ENCODE data around the gene ARHGEF28.

The ARHGEF28 gene

DNA sequence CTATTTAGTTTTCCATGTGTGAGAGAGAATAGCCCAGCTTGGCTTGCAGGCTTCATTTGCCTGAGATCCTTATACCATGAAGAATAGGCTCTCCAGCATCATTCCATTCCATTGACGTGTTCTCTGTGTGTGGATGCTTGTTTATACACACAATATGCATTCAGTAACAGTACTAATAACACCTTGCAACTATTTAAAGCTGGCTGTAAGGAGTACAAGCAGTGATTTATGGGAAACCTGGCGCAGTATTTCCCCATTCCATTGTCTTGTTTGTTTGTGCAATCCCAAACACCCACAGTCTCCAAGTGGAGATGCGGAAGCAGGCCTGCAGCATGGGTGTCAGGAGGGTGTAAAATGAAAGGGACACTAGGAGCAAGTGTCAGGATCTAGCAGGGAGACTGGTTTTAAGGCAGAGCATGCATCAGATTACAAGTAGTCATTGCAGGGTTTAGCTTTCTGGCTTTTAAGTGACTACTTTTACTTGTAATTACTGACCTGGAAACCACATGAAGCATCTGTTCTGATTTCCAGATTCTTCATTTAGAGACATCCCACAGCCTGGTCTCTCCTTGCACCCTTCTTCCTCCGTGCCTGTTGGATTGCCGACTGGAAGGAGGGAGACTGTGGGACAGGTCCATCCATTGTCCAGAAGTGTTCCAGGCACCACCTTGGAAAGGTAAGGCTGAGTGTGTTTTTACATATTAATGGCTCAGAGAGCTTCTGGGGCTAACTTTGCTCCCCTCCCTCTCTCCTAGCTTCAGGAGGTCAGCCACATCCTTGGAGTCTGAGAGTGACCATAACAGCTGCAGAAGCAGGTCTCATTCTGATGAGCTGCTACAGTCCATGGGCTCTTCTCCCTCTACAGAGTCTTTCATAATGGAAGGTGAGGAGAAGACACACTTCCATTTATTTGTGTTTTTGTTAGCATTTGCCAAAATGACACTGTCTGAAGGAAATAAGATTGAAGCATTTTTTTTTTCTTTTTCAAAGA lies 241.6 kb downstream of the ARHGEF28 start:
- no peak for DNase-seq

DNA sequence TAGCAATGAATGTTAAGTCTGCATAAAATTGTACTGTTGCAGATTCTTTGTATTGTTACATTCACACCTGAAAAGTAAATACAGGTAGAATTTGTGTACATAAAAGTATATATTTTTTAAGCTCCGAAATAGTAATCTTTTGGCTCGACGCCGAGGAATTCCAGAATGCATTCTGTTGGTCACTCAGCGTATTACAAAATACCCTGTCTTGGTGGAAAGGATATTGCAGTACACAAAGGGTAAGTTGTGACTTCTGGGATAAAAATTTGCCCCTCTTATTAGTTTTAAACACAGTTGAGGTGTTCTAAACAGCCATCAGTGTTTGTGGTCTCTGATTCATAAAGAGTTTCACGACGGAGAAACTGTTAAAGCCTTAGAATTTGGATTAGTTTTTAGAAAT lies 257.6 kb downstream of the ARHGEF28 start:
- no peak for DNase-seq

DNA sequence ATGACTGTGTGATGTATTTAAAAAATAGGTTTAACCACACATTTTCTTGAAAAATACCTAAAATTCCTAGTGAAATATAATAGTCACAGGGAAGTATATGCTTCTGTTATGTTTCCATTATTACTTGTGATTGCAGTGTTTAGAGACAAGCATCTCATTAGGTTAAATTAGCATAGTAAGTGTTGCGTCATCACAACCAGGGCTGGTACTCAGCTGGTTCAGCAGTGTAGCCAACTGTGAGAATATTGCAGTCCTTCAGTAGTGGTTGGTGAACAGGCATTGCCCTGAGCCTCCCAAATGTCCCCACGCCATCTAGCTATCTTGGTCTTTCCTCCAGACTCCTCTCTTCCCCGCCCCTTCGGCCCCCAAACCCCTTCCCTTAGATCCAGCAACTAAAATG lies 261.7 kb downstream of the ARHGEF28 start:
- DNase-seq: no peak

DNA sequence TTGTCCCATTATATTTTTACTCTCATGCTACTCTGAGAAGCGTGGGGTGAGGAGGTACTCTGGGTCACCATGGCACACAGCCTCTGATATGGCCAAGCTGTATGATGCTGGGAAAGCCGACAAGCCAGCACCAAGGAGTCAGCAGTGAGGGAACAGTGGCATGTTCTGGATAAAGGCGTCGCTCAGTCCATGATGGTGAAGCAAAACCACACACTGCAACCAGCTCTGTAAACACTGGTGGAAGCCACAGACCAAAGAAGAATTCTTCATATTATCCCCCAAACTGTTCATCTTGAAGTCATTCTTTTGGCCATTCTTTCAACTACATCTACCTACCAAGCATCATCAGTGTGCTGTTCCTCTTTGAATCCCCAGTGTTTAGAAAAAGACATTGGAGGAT lies 264.6 kb downstream of the ARHGEF28 start:
- no peak for DNase-seq

DNA sequence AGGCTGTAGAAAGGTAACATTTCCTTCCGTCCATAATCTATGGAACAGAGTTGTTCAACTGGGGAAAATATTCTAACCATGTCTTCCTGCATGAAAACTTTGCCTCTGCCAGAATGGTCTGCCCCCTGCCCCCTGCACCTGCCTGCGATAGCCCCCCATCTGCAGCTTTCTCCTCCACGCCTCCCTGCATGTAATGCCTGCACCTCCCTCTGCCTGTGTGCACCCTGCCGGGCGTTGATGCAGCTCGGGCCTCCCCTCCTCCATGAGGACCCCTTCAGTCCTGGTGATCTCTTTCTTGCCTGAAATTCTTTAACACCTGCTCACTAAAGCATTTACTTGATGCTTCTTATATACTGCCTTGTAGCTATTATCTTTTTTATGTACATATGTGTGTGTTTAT lies 266.2 kb downstream of the ARHGEF28 start:
- DNase-seq: no peak

DNA sequence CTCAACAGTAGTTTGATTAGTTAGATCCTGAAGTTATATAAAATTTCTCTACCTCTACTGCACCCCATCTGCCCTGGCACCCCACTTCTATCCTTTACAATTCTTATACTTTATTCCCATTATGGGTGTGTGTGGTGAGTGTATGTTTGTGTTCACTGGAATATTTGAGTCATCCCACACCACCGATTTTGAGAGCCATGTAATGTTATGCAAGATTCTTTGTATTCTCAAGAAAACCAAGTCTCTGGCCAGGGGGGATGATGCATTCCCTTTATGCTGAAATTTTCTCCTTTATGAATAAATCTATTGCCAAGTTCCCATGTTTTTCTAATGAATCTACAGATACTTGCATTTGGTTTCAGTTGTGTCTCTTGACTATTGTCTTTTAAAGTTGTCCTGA lies 266.8 kb downstream of the ARHGEF28 start:
- no peak for DNase-seq

DNA sequence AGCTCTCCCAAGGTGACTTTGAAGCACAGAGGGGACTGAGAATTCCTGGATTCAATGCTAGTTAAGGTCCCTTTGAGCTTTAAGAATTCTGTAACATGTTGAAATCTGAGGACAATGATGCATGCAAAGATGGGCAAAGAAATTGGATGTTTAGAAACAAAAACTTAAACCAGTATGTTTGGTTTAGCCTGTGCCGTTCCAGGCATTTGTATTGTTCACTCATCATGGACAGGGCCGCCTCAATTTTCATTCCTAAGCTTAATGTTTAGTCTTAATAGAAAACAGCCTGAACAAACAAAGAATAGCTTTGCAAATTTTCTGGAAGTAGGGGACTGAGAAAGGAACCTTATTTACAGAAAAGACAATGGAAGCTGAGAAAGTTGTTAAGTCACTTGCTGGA lies 267.8 kb downstream of the ARHGEF28 start:
- no peak for DNase-seq

DNA sequence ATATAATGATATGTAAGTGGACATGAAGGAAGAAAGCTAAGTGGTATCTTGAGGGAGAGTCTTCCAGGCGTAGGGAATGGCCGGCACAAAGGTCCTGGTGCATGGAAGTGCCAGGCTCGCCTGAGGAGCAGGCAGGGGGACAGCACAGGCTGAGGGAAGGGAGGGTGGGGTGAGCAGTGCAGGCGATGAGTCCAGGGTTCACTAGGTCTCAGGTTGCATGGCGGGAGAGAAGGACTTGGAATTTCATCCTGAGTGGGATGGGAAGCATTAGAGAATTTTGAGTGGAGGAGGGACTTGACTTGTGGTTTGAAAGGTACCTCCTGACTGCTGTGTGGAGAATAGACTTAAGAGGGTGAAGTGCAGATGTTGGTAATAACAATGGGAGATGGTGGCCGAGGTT lies 268.9 kb downstream of the ARHGEF28 start:
- no peak for DNase-seq

DNA sequence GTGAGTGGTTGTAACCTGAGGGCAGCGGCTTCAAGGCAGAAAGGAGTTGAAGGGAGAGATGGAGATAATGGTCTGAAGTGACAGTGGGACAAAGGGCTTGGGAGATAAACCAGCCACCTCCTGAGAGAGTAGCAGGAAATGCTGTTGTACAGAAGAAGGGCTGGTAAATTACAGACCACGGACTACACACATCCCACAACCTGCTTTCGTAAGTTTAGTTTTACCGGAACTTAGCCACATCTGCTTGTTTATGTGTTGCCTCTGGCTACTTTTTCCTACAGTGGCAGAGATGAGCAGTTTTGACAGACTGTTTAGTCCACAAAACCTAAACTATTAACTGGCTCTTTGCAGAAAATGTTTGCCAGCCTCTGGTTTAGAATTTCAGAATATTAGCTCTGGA lies 269.5 kb downstream of the ARHGEF28 start:
- no peak for DNase-seq

DNA sequence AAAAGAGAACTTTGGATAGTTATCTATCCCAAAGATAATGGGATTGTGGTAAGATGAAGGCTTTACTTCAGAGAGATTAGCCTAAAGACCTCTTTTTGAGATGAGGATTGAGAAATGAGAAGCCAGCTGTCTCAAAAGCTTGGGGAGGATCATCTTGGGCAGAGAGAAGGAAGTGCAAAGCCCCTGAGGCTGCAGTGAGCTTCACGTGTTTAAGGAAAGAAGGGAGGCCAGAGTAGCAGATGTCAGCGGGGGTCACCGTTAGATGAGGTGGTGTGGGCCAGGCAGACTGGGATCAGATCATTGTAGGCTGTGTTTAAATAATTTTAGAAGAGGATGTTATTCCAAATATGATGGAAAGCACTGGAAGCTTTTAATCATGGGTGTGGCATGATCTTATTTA lies 270.1 kb downstream of the ARHGEF28 start:
- DNase-seq: no peak

DNA sequence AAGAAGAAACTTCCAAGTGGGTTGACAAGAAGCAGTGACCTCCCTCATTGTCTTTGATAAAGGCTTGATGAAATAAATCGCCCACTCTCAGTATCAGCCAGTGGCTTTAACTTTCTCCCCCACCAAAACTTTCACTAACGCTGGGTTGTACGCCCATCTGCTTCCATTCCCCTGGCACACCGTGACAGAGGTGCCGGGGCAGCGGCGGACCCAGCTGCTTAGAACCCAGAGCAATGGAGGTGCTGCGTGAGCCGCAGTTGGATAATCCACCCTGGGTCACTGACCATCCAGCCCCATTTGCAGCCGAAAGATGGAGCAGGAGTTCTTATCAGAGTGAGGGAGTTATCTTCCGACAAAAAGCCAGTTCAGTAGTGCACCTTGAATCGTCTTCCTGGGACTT lies 270.7 kb downstream of the ARHGEF28 start:
- no peak for DNase-seq

DNA sequence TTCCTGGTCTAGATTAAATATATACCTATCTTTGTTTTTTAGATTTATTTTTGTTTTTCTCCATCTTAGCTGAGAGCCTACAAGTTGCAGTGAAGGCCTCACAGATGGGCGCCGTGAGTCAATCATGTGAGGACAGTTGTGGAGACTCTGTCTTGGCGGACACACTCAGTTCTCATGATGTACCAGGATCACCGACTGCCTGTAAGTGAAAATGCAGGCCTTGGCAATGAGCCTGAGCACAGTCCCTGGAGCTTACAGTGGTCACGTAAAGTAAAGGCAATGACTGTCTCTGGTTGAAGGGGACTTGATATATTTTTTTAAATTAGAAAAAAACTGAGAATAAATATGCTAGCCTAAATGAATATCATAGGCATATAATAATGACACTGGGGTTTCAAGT lies 271.9 kb downstream of the ARHGEF28 start:
- no peak for DNase-seq

DNA sequence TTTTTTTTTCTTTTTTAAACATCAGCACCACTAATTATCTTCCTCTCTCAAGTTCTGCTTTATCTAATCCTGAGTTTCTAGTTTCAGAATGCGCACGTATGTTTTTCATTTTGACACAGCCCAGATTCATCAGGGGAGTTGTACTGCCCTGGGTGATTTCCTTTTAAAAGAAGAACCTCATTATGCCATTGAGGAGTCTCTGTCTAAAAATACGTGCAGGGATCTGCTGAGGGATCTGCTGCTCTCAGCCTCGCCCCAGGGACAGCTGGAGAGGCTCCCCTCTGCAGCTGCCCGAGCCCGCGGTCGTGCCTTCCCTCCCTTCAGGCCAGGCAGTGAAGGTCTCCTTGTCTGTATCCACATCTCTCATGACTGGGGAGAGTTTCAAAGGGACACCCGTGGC lies 273.1 kb downstream of the ARHGEF28 start:
- no peak for DNase-seq

DNA sequence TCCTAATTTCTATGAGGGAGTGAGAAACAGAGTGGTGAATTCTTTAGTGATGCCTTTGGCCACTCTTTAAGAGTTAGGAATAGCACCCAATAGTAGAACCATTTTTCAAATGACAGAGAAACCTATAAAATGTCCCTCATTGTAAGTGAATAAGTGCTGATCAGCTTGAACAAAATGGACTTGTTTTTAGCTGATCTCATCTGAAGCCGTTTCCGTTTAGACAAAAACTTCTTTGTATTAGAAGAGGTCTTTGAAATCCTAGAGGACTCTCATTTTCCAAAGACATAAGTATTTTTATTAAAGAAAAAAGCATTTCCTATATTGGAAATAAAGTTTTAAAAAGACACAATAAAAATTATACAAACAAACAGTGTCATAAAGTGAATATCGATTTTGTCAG lies 273.9 kb downstream of the ARHGEF28 start:
- no peak for DNase-seq

DNA sequence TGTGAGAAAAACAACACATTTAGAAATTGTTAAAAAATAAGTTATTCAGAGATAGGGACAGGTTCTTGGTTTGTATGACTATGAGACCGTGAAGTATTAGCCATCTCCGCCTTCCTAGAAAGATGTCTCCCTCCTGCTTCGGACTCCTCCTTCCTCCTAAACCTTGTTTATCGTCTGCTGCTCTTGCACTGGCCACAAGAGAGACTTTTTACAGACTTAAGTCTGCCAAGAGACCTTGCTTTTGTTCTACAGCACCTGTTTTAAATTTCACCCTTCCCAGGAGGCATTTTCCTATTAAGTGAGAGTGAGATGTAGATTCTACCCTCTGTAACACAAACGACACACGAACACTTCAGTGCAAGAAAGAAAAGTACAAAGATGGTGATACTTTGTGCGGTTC lies 274.6 kb downstream of the ARHGEF28 start:
- DNase-seq: no peak

DNA sequence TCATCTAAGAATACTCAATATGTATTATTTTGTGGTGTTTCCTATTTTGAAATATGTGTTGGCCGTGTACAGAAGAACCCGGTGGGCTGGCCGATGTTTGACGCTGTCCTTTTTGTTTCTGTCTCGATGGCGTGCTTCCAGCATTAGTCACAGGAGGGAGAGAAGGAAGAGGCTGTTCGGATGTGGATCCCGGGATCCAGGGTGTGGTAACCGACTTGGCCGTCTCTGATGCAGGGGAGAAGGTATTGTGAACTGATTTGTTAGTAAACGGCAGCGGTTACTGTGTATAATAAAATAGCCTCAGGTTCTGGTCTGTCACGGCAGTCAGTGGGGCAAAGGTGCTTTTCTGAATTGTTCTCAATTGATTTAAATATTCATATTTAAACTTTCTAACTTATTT lies 275.0 kb downstream of the ARHGEF28 start:
- no peak for DNase-seq

DNA sequence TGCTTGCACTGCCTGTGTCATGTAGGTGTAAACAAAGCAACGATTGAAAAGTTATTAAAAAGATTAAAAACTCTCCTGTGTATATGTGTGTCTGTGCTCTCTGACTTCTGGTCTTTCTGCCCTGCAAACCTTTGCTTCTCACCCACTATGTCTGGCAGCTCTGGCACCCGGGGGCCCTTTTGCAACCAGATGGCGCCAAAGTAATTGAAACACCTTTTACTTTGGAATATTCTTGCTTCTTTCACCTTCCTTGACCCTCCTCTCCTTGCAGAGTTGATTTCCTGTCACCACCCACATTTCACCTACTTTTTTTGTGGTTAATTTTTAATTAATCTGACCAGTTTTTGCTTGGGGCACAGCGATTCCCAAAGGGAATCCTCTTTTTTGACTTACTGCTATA lies 275.5 kb downstream of the ARHGEF28 start:
- no peak for DNase-seq

DNA sequence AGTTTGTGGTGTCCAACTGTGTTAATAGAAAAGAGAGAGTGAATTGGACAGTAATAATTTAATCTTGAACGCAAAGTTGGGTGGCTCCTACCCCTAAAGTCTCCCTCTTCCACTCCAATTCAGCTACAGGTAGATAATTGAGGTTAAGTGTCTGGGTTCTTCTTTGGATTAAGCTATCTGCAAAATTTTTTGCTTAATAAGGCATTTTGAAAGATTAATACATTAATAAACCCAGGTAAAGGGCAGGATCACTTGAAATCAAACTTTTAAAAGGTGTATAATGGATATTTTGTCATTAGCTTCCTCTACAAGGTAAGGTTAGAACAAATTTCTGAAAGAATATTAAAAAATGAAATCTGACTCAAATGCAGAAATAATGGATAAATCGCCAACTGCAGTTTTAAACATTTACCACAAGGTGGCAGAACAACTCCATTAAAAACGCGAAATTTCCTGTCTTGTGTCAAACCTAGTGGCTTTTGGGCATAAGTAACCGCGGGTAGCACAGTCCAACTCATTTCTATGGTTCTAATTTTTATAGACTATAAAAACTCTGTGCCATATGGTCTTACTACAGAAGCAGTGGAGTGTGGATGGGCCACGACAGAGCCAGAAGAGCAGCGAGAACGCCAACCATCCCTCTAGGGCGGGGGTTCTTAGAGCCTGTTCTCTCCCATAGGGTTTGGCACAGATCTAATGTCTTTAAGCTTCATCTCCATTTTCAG lies 276.5 kb downstream of the ARHGEF28 start:
- peak; percentile 14 for DNase-seq

DNA sequence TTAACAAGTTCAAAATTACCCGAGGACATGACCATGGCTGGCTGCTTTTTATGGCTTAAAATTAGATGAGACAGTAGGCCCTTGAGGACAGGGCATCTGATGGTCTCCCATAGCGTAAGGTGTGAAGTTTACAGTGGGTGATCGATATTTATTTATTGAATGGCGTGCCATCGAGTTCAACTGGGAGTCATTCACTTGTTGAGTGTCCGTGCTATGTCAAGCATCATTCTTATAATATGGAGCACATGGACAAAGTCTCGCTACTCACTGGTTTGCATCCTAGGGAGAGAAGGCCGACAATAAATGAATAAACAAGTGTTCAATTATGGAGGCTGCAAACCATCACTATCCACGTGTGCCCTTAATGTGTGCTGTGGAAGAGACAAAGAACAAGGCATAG lies 277.2 kb downstream of the ARHGEF28 start:
- no peak for DNase-seq

DNA sequence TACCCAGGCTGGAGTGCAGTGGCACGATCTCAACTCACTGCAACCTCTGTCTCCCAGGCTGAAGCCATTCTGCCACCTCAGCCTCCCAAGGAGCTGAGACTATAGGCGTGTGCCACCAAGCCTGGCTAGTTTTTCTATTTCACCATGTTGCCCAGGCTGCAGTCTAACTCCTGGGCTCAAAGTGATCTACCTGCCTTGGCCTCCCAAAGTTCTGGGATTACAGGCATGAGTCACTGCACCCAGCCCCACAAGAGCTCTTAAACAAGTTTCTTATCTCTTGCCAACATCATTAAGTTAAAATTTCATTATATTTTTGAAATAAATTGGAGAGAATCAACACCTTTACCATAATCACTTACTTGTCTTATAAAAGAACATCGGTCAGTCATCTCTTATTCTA lies 280.3 kb downstream of the ARHGEF28 start:
- DNase-seq: no peak

DNA sequence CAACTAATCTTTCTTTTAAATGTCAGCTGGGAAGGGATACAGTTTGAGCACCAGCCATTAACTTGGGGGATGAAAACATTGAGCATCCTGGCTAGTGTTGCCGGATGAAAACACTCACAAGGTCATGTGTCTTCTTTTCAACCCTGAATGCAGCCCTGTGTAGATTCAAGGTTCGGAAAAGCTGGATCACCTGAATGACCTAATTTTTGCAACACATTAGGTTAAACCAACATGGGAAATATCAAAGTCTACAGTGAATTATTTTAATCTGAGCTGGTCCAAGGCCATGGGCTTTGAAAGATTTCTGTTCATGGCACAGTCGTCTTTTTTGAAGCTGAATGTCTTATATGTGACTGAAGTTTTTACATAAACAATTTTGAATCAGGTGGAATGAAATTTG lies 281.2 kb downstream of the ARHGEF28 start:
- no peak for DNase-seq

DNA sequence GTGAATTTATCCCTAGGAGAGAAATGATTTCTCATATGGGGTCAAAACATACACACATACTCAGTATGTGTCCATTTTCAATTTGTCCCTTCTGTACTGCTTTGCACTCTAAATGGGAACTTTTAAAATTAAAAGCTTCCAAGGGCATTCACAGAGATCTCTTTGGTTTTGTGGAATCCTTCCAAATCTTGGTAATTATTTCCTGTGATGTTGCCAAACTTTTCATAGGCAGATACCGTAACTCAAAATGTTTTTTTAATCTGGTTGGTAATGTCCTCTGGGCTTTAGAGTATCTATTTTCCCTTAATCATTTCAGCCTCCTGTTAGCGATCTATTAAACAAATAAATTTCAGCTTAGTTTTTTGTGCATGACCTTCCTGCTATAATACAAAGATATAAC lies 282.4 kb downstream of the ARHGEF28 start:
- DNase-seq: no peak

DNA sequence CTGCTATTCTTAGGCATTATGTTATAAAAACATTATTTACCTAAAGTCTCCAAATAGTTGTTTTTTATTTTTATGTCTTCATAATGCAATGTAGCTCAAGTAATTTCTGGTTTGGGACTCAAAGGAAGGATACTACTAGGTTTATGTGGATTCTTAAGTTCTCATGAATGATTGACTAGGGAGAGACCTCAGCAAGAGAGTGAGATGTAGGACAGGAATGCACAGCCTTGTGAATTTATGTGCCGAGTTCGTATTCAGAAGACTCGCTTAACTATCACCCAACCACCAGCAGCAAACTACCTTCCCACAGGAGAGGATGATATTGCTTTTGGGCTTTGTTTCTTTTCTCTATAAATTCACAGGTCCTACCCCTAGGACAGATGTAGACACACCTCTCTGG lies 282.9 kb downstream of the ARHGEF28 start:
- DNase-seq: no peak

DNA sequence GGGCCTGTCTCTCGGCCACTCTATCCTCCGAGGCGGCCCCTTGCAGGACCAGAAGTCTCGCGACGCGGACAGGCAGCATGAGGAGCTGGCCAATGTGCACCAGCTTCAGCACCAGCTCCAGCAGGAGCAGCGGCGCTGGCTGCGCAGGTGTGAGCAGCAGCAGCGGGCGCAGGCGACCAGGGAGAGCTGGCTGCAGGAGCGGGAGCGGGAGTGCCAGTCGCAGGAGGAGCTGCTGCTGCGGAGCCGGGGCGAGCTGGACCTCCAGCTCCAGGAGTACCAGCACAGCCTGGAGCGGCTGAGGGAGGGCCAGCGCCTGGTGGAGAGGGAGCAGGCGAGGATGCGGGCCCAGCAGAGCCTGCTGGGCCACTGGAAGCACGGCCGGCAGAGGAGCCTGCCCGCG lies 283.5 kb downstream of the ARHGEF28 start:
- DNase-seq: no peak
